Hematopoietic multipotent progenitor cell treated with erythropoietin and hydrocortisone succinate and interleukin-3 and kit ligand, for 8 days (in vitro differentiated cells): ENCODE results near the gene BBS1.

Experiments
- DNase-seq: peaks from one replicate; pipeline ENCODE4 v3.0.0-alpha.2; 2015

The BBS1 gene

DNA sequence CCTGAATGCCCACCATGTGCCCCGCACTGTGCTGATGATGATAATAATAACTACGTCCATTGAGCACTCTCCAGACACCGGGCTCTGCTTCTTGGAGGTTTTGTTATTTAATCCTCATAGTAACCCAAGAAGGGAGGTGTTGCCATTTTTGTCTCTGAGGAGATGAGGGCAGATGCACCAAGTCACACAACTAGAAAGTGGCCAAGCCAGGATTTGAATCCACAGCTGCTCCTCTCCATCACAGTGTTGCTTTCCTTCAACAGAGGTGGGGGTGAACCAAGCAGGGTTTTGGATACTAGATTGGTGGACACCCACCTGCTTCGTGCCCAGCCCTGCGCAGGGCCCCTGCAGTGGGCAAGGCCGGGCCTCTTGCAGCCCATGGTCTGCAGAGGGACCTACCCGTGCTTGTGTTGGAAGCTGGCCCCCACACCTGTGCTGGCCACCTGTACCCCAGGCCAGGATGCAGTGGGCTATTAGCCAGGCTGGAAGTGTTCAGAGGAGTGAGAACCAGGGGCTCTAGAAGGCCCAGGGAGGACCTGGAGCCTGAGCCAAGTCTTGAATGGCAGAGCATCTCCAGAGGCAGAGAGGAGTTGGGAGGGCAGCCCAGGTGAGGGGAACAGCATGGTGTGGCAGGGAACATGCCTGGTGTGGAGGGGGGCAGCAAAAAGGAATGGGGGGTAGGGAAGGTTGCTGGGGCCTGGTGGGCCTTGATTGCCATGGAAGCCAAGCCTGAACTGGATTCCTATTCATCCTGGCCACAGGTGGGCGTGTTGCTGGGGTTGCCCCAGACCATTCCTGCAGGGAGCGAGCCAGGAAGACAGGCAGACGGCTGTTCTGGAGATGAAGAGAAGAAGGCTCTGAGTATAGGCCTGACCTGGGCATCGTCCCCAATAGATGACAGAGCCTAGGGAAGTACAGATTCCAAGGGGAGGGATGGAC lies 32.9 kb upstream of the BBS1 start:
- DNase-seq, result no peak

DNA sequence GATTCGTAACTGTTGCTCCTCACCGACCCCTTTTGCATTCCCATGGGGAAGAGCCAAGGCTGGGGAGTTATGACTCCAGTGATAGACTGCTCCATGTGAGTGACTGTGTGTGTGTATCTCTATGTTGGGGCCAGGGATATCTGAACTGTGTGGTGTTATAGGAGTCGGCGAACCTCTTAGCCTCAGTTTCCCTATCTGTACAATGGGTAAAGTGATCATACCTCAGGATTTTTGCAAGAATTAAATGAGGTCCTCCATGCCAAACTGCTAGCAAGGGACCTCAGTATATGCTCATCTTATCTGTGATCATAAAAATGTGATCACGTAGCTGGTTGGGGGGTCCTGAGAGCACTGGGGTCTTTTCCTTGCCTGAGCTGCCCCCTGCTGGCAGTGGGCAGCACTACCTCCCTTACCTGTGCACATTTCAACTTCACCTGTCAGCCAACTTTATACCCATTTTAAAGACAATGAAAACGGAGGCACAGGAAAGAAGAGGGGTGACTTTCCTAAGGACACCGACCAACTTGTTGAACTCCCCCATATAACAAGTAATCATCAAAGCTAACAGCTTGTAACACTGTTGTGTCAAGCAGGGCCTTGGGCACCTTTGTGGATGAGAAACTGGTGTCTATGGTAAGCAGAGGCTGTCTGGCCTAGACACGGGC lies 31.6 kb upstream of the BBS1 start:
- DNase-seq, result peak; percentile 40

DNA sequence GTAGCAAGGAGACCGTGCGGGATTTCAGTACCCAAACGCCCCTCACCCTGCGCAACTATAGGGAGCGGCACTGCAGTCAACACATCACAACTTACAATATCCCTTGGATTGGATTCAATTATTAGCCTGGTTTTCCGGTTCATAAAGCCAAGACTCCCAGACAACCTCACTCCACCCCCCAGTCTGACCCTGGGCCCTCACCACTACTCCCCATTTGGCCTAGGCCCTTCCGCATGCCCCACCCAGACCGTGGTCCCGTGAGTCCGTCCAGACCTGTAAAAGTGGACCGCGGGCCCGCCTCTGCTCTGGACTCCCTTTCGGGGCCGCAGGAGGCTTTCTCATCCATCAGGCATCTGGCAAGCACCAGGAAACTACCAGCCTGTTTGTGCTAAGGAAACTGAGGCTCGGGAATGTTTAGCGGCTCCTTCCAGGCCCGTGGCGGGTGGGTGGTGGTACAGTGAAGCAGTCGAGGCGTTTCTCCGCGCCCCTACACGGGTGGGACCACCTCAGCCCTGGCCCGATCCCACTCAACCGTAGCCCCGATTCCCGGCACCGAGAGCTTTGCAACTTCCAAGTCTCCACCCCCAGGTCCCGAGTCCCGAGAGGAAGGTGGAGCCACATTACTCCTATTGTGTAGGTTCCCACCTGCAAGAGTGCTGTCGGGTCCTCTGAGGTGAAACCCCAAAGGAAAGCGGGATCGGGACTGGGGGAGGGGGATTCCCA lies 30.9 kb upstream of the BBS1 start:
- DNase-seq, result peak; percentile 48

DNA sequence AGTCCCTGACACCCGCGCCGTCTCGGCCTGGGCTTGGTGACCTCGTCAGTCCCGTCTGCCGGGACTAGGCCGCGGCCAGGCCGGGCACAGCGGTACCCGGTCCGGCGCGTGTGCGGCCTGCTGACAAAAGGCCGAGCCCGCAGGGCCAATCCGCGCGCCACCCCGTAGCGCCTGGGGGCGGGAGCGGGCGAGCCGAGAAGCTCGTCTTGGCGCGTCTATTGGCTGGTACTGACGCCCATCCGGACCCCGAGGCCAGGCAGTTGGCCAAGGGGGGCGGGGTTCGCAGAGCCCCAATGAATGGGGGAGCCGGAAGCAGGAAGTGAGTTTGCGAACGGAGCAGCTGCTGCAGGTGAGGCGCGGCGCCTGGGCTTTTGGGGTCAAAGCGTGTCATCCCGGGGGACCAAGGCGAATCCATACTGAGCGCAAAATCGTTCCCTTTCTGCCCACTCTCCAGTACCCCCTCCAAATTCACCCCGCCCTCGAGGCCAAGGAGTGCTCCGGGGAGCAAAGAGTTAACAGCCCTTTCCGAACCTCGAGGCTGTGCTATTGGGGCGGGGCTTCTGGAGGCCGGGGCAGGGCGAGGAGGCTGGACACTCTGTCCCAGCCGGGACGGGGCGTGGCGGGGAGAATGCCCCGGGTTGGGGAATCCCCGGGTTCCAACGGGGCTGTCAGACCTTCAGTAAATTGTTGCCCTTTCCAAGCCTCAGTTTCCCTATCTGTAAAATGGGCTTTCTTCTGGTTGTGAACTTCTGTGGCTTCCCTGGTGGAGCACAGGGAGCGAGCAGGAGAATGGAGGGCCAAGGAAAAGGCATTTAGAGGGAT lies 30.1 kb upstream of the BBS1 start, which contains the start of gene DPP3:
Gene DPP3 (plus strand): TSS at position 318 of the 822 bp plus-strand sequence. CDS start 1,767 bp downstream, outside the sequence.
- DNase-seq, result peak; percentile 97

DNA sequence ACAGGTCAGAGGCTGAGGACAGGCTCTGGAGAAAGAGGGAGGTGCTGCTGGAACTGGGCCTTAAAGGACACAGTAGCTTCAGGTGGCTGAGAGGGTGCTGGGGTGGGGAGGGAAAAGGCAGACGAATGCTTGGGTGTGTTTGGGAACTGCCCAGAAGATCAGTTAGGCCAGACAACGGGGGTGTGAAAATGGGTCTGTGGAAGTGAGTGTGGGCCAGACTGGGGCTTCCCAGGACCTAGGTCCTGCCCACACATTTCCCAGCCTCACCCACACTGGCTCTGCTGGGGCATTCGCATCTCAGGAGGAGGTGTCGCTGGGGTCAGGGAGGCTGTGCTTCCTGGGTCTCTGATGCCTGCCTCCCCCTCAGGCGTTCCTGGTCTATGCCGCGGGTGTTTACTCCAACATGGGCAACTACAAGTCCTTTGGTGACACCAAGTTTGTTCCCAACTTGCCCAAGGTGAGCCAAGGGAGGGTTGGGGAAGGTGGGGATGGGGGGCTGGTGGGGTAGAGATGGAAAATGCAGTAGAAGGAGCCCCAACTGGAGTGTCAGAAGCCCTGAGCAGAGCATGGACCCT lies 25.5 kb upstream of the BBS1 start:
- no peak for DNase-seq

DNA sequence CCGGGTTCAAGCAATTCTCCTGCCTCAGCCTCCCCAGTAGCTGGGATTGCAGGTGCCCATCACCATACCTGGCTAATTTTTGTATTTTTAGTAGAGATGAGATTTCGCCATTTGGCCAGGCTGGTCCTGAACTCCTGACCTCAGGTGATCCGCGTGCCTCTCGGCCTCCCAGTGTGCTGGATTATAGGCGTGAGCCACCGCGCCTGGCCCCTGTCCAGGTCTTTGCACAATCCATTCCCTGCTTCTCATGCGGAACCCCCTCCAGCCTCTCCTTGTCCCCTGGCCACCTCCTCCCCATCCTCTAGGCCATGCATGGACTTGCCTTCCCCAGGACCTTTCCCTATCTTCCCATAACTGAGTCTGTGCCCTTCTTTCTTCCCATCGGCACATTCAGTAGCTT lies 21.5 kb upstream of the BBS1 start:
- DNase-seq, result no peak

DNA sequence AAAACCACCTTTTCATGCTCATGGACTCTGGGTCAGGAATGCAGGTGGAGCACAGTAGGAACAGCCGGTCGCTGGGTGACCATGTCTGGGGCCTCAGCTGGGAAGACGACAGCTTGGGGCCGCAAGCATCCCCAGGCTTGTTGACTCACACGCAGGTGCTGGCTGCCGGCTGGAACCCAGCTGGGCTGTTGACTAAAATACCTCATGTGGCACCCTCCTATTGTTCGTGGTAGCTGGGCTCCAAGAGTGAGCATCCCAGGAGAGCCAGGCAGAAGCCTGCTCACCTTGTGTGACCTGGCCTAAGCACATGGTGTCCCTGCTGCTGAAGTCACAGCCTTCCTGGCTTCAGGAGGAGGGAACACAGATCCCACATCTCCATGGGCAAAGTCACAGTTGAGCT lies 20.8 kb upstream of the BBS1 start:
- no peak for DNase-seq

DNA sequence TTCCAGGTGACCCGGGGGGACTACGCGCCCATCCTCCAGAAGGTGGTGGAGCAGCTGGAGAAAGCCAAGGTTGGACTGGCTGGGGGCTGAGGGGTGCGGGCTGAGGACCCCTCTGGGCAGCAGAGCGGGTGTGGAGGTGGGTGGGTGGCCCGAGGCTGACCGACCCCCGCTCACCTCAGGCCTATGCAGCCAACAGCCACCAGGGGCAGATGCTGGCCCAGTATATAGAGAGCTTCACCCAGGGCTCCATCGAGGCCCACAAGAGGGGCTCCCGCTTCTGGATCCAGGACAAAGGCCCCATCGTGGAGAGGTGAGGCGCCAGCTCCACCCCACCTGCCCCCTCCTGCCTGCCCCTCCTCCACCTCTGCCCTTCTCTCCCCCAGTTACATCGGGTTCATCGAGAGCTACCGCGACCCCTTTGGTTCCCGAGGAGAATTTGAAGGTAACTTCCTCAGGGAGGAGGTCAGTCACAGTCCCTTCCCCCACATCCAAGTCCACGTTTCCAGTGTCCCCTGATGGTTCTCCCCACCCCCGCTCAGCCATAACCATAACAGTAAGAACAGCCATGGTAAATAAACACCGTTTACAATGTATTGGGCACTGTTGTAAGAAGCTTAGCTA lies 19.0 kb upstream of the BBS1 start:
- no peak for DNase-seq

DNA sequence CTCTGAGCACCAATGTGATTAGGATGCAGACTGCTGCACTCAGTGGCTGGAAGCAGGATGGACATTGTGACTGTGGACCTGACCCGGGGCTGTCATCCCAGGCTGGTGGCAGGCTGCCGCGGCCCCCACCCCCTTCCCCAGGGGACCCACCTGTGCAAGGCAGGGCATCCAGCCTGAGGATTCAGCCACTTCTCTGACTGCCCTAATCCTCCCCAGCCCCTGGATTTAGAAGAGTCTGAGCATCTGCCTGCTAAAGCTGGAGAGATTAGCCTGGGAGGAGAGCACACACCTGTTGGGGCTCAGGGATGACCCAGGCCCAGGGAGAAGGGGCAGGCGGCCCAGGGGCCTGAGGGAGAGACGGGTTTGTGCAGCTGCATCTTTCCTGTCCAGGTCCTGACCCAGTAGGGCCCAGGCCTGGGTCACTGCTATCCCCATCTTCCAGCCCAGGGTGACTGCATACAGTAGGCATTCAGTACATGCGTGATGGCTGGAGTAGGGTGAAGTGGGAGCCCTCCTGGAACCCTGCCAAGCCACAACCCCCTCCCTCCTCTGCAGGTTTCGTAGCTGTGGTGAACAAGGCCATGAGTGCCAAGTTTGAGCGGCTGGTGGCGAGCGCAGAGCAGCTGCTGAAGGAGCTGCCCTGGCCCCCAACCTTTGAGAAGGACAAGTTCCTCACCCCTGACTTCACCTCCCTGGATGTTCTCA lies 18.1 kb upstream of the BBS1 start:
- DNase-seq, result no peak

DNA sequence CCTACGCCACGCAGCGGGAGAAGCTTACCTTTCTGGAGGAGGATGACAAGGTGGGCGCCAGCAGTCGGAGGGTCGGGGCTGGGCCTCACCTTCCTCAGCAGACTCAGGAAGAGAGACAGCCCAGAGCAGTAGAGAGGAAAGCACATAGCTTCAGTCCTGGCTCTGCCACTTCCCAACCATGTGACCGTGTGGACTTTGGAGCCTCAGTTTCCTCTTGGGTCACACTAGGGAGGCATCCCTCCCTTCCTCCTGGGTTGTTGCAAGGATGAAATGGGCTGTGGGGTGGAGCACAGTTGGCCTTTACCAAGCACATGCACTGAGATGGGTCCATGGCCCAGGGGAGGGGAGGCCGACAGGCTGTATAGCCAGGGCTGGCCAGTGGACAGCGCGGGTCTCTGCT lies 17.3 kb upstream of the BBS1 start:
- no peak for DNase-seq

DNA sequence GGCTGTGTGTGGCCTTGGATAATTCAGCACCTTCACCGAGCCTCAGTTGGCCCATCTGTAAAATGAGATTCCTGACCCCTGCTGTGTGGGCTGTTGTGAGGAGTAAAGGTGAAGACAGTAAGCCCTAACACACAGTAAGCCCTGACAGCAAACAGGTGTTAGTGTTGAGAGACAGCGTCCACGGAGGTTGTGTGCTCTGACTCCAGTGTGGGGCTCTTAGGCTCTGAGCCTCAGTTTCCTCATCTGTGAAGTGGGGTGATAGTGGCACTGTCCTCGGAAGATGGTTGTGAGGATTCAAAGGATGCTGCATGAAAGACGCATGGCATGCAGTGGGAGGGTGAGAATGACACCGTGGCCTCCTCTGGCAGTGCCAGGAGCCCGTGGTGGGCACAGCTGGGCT lies 16.0 kb upstream of the BBS1 start:
- DNase-seq, result no peak

DNA sequence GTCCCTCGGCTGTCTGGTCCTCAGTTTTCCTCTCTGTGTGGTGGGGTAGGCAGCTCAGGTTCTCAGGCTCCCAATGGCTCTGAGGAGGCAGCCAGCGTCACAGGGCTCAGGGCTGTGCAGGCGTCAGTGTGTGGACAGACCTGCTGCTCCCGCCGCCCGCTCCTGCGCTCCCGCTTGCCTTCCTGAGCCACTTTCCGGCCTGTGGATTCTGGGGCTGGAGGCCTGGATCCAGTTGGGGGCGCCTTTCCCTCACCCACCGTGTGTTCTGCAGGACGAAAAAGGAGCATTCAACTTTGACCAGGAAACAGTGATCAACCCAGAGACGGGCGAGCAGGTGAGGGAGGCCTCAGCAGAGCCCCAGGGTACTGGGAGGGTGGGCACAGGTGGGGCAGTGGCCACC lies 15.5 kb upstream of the BBS1 start:
- DNase-seq, result no peak

DNA sequence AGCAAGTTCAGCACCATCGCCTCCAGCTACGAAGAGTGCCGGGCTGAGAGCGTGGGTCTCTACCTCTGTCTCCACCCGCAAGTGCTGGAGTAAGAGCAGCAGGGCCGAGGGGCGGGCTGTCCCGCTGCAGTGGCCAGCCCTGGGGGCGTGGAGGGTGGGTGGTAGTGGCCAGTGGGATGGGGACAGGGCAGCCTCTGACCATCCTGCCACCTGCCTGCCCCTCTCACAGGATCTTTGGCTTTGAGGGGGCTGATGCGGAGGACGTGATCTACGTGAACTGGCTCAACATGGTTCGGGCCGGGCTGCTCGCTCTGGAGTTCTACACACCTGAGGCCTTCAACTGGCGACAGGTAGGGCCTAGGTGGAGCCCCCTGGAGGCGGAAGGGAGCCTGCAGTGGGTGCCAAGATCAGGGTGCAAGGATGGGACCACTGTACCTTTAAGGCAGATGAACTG lies 15.0 kb upstream of the BBS1 start:
- DNase-seq, result no peak

DNA sequence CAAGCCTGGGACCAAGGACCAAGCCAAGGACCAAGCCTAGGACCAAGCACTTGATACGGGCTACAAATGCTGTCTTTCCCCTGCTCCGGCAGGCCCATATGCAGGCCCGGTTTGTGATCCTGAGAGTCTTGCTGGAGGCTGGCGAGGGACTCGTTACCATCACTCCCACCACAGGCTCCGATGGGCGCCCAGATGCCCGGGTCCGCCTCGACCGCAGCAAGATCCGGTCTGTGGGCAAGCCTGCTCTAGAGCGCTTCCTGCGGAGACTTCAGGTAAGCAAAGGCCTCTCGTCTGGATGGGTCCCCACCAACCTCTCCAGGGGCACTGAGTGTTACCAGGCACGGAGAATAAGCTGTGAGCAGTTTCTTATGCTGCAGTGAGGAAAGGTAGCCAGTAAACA lies 13.2 kb upstream of the BBS1 start:
- no peak for DNase-seq

DNA sequence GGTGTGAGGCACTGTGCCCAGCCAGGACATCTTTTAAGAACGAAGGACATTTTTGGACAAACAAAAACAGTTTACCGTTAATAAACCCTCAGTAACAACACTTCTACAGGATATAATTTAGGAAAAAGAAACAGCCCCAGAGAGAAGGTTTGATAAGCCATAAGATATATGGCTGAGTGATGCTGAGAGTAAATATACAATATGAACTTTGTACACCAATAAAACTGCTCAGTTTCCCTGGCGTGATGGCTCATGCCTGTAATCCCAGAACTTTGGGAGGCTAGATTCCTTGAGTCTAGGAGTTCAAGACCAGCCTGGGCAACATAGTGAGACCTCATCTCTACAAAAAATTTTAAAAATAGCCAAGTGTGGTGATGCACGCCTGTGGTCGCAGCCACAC lies 11.9 kb upstream of the BBS1 start:
- no peak for DNase-seq

DNA sequence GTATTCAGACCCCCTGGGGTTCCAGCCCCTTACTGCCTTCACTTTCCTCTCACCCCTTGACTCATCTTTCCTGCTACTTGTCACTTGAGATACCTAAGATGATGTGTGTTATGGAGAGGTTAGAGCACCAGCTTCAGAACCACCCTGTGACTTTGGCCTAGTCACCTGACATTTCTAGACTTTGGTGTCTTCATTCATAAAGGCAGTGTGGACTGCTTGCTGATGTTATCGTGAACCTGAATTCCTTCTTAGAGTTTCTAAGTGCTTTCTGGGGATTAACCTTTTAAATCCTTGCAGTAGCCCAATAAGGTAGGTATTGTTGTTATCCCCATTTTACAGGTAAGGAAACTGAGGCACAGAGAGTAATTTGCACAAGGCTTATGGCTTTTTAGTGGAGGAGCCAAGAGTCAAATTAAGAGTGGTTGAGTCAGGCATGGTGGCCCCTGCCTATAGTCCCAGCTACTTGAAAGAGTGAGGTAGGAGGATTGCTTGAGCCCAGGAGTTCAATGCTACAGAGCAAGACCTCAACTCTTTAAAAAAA lies 5.1 kb upstream of the BBS1 start:
- no peak for DNase-seq

DNA sequence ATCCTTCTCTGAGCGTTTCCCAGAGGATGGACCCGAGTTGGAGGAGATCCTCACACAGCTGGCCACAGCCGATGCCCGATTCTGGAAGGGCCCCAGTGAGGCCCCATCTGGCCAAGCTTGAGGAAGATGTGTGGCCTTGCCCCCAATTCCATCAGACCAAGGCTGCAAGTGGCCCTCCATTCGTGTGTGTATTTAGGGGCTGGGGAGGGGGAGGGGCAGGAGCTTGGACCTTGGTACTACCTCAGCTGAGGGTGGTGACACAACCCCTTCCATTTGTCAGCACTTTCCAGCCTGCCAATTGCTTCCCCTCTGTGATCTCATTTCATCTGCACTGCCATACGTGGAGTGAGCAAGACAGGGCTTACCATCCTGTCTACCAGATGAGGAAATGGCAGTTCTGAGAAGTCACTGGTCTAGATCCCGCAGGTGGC lies 1.3 kb upstream of the BBS1 start:
- DNase-seq, result peak; percentile 5

DNA sequence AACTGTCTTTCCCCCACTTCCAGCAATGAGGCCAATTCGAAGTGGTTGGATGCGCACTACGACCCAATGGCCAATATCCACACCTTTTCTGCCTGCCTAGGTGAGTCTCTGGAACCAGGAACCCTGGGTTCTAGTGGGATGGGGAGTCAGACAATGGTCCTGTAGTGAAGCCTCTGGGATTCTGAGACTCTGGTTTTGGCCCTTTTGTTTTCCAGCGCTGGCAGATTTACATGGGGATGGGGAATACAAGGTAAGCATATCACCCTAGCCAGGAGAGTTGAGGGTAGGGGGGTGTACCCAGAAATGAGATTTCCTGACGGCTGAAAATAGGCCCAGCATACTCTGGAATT lies 530 bp downstream of the BBS1 start:
- DNase-seq, result no peak

DNA sequence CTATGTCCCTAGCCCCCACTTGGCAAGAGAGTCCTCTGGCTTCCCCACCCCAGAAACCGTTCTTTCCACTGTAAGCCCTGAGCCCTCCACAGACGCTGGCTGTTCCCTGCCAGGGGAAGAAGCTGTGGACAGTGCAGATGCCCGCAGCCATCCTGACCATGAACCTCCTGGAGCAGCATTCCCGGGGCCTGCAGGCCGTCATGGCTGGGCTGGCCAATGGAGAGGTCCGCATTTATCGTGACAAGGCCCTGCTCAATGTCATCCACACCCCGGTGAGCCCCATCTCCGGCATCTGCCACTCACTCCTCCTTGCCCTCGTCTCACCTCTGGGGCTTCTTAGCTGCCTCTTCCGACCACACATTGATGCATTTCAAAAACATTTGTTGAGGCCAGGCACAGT lies 13.2 kb downstream of the BBS1 start:
- no peak for DNase-seq

DNA sequence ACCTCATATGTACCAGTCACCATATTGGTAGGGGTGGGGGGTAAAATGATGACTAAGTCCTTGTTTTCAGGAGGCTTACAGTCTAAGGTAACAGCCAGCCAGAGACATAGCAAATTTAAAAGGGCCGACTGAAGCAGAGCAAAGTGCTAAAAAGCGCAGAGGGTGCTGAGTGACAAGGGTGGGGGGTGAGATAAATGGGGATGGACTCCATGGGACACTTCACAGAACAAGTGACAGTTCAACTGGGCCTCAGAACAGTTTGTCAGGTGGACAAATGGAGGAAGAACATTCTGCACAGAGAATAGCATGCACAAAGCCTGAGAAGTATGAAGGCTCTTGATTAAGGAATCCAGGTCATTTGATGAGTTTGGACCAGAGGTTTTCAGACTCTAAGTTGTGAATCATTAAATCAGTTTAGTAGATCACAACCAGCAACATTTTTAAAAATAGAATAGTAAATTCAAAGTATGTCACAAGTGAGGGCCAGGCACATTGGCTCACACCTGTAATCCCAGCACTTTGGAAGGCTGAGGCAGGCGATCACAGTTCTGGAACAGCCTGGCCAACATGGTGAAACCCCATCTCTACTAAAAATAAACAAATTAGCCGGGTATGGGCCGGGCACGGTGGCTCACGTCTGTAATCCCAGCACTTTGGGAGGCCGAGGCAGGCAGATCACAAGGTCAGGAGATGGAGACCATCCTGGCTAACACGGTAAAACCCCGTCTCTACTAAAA lies 14.0 kb downstream of the BBS1 start:
- DNase-seq, result no peak
